T-cell (primary cell): ENCODE data around the gene ADGRG1. TPM values are rescaled to one million over a fixed set of nuclear protein-coding genes. Genes with fewer than 3 reads are reported as not detected.
"Not testable (repeated sequence)": the region's sequence is repeated elsewhere in the genome, so short reads cannot be mapped to it uniquely, and the experiment has no call there.

ENCODE experiments used
- ATAC-seq, 4 experiments: fragments of 200-7000 bp in 3 of 4; fragments of 150-1000 bp in 1 of 4; cut with Tn5 transposase; replicated peaks in 1 of 4; 1 replicate in 3 of 4; 2 replicates in 1 of 4; pipeline ENCODE4 v1.10.0; 2021; ENCODE audit warnings: moderate library complexity in 3 of 4, mild to moderate bottlenecking in 2 of 4, moderate number of reproducible peaks in 1 of 4
- CTCF ChIA-PET, 2 donors: fragments of 300-600 bp; sonication (Branson Sonifier 250); formaldehyde crosslinking; loops; one replicate each; lab custom pipeline; 2022; ENCODE audit warnings: antibody characterized with exemption in 2 of 2; lab: Charles Lee
- POLR2A ChIA-PET, 2 donors: fragments of 300-600 bp; sonication (Branson Sonifier 250); formaldehyde crosslinking; loops; one replicate each; lab custom pipeline; 2022; ENCODE audit warnings: antibody characterized with exemption in 2 of 2; lab: Charles Lee
- DNase-seq, 35 experiments: peaks; one replicate each; pipeline versions ENCODE4 v3.0.0 to v3.0.0-alpha.2; 2013 to 2023
- H3K27ac ChIP-seq: one replicate; pipeline ENCODE4 v1.5.1; 2013; ENCODE audit warnings: low read length
- H3K27me3 ChIP-seq, 2 experiments: replicated peaks in 1 of 2; 1 replicate in 1 of 2; 2 replicates in 1 of 2; pipeline versions ENCODE4 v1.6.1 to v1.7.0; 2013; ENCODE audit warnings: low read length in 1 of 2, mixed read lengths in 1 of 2; ENCODE audit not compliant: control insufficient read depth in 2 of 2, insufficient read depth in 2 of 2; ENCODE audit errors: extremely low read depth in 1 of 2
- H3K36me3 ChIP-seq, 2 donors: 1 replicate in 1 of 2; 2 replicates in 1 of 2; pipeline versions ENCODE4 v1.6.1 to v1.7.0; 2013; ENCODE audit warnings: low read length in 1 of 2; ENCODE audit not compliant: control insufficient read depth in 2 of 2, insufficient read depth in 1 of 2; ENCODE audit errors: extremely low read depth in 1 of 2
- H3K4me1 ChIP-seq, 2 experiments: 1 replicate in 1 of 2; 2 replicates in 1 of 2; pipeline versions ENCODE4 v1.6.1 to v1.7.0; 2013; ENCODE audit warnings: low read length in 2 of 2, mixed read lengths in 1 of 2; ENCODE audit not compliant: insufficient read depth in 2 of 2, control insufficient read depth in 1 of 2; ENCODE audit errors: extremely low read depth in 1 of 2
- H3K4me3 ChIP-seq, 2 donors: 1 replicate in 1 of 2; 2 replicates in 1 of 2; pipeline versions ENCODE4 v1.5.1 to v1.7.0; 2013; ENCODE audit warnings: mild to moderate bottlenecking in 2 of 2, low read length in 1 of 2, moderate library complexity in 1 of 2; ENCODE audit not compliant: control insufficient read depth in 1 of 2; ENCODE audit errors: extremely low read depth in 1 of 2
- H3K9me3 ChIP-seq: 2 replicates; pipeline ENCODE4 v1.7.0; 2013
- H3K27ac Mint-ChIP-seq, 2 donors: one replicate each; pipeline ENCODE4 v1.8.0; 2020 to 2021; ENCODE audit warnings: mild to moderate bottlenecking in 2 of 2, mixed read lengths in 2 of 2
- H3K27me3 Mint-ChIP-seq, 2 donors: one replicate each; pipeline ENCODE4 v1.8.0; 2021 to 2022; ENCODE audit warnings: mixed read lengths in 2 of 2
- H3K36me3 Mint-ChIP-seq: one replicate; pipeline ENCODE4 v1.8.0; 2021; ENCODE audit warnings: mixed read lengths
- H3K4me1 Mint-ChIP-seq, 3 donors: one replicate each; pipeline ENCODE4 v1.8.0; 2020 to 2022; ENCODE audit warnings: mixed read lengths in 3 of 3, mild to moderate bottlenecking in 1 of 3
- H3K4me3 Mint-ChIP-seq, 3 donors: one replicate each; pipeline ENCODE4 v1.8.0; 2020 to 2022; ENCODE audit warnings: mild to moderate bottlenecking in 3 of 3, mixed read lengths in 3 of 3, moderate library complexity in 3 of 3
- H3K9me3 Mint-ChIP-seq, 3 donors: one replicate each; pipeline ENCODE4 v1.8.0; 2020 to 2022; ENCODE audit warnings: mixed read lengths in 3 of 3
- WGBS: methylation state at CpG from one replicate; pipeline ENCODE4 v1.1.5; 2013; ENCODE audit warnings: missing lambda C conversion rate; ENCODE audit not compliant: insufficient coverage; 5-methylcytosine and 5-hydroxymethylcytosine counted together
- total RNA-seq, 35 experiments: library from RNA in 6 of 35; stranded (reverse) in 6 of 35; fragments of 120-200 nt in 1 of 35; gene quantifications; one replicate each; pipeline versions ENCODE4 v1.2.1 to v1.2.4 and lab custom pipeline; 2013 to 2026

The ADGRG1 gene
- total RNA-seq, 5 donors from 2014 or later (not counting 1 experiment from before 2014, with no cell fraction given): 7.8 to 91.7 (median 11.7) TPM

- ChIA-PET POLR2A (interaction anchor here in 1 of 2 donors (0.5 kb wide), 1 partner anchor 55 kb away, joined by 5 read pairs; no protein-coding TSS in a partner anchor), CTCF (no interaction called here)
- H3K27ac Mint-ChIP-seq: no peak overlapping the region
- Histone ChIP-seq H3K4me3 (no peak overlapping the region), H3K4me1 (no peaks in the 10 kb centered on the region), H3K36me3 (peaks cover 0 to 6% of the 10 kb centered on the region in 2 donors), H3K9me3 (no peaks in the 10 kb centered on the region), H3K27me3 (peaks cover 0 to 5% of the 10 kb centered on the region in 2 experiments), H3K27ac (no peak overlapping the region)
- no peaks in the 10 kb centered on the region for H3K9me3 Mint-ChIP-seq
- DNase-seq (peak in 22 of 35 experiments; percentile 12 to 73 (median 34)), ATAC-seq (no peak)
- H3K4me3 Mint-ChIP-seq: no peak overlapping the region
- H3K27me3 Mint-ChIP-seq: peaks cover 0 to 1% of the 10 kb centered on the region in 2 donors
- no peaks in the 10 kb centered on the region for H3K4me1 Mint-ChIP-seq
- H3K36me3 Mint-ChIP-seq: no peaks in the 10 kb centered on the region
- WGBS: 89% methylated on average over 9 of the region's 17 CpGs
Measured at GRCh38 chr16:57667526-57668262, 39.3 kb downstream of the ADGRG1 start.

GRCh38 chr16:57668263-57668571 is 39.8 kb downstream of the ADGRG1 start, which contains the start of gene ADGRG3:
Gene ADGRG3, plus strand, starts transcription at chr16:57668306. Its CDS starts 42 bp downstream, at chr16:57668348.
- H3K27ac Mint-ChIP-seq: no peak within 1 kb of the TSS
- H3K36me3 Mint-ChIP-seq: no peaks in the 10 kb centered on the region
- no peaks in the 10 kb centered on the region for H3K4me1 Mint-ChIP-seq
- ATAC-seq: no peak
- Histone ChIP-seq H3K4me1 (no peaks in the 10 kb centered on the region), H3K27me3 (peaks cover 0 to 8% of the 10 kb centered on the region in 2 experiments), H3K36me3 (peaks cover 0 to 3% of the 10 kb centered on the region in 2 donors), H3K27ac (no peak within 1 kb of the TSS), H3K9me3 (no peaks in the 10 kb centered on the region), H3K4me3 (no peak within 1 kb of the TSS)
- peaks cover under 1 to 1% of the 10 kb centered on the region in 2 donors for H3K27me3 Mint-ChIP-seq
- no peaks in the 10 kb centered on the region for H3K9me3 Mint-ChIP-seq
- WGBS: 80% methylated on average over 7 of the region's 11 CpGs
- ChIA-PET POLR2A (no interaction called here), CTCF (no interaction called here)
- no peak for DNase-seq
- H3K4me3 Mint-ChIP-seq: no peak within 1 kb of the TSS

GRCh38 chr16:57668630-57669475 is 40.4 kb downstream of the ADGRG1 start:
- Histone ChIP-seq H3K4me3 (no peak overlapping the region), H3K27me3 (peaks cover 0 to 9% of the 10 kb centered on the region in 2 experiments), H3K4me1 (no peaks in the 10 kb centered on the region), H3K9me3 (no peaks in the 10 kb centered on the region), H3K27ac (no peak overlapping the region), H3K36me3 (no peaks in the 10 kb centered on the region)
- Mint-ChIP-seq H3K4me3 (no peak overlapping the region), H3K9me3 (no peaks in the 10 kb centered on the region), H3K36me3 (no peaks in the 10 kb centered on the region), H3K27ac (no peak overlapping the region), H3K27me3 (peaks cover 1 to 7% of the 10 kb centered on the region in 2 donors), H3K4me1 (no peaks in the 10 kb centered on the region)
- ATAC-seq: no peak
- WGBS: 84% methylated on average over 16 of the region's 20 CpGs
- POLR2A ChIA-PET: no interaction called here
- CTCF ChIA-PET: no interaction called here
- no peak for DNase-seq

GRCh38 chr16:57669476-57670162 is 41.2 kb downstream of the ADGRG1 start:
- Histone ChIP-seq H3K27me3 (peaks cover 0 to 9% of the 10 kb centered on the region in 2 experiments), H3K9me3 (no peaks in the 10 kb centered on the region), H3K4me3 (no peak overlapping the region), H3K36me3 (no peaks in the 10 kb centered on the region), H3K27ac (no peak overlapping the region), H3K4me1 (no peaks in the 10 kb centered on the region)
- ChIA-PET CTCF (no interaction called here), POLR2A (interaction anchor here in 1 of 2 donors (0.5 kb wide), 1 partner anchor 21 kb away, joined by 3 read pairs; no protein-coding TSS in a partner anchor)
- Mint-ChIP-seq H3K4me1 (no peaks in the 10 kb centered on the region), H3K9me3 (no peaks in the 10 kb centered on the region), H3K4me3 (no peak overlapping the region), H3K36me3 (no peaks in the 10 kb centered on the region), H3K27ac (no peak overlapping the region), H3K27me3 (peaks cover 1 to 8% of the 10 kb centered on the region in 2 donors)
- WGBS: 82% methylated on average over 8 of the region's 12 CpGs
- no peak for ATAC-seq
- DNase-seq: peak in 1 of 35 experiments; percentile 14

- Mint-ChIP-seq H3K4me3 (no peak overlapping the region), H3K4me1 (no peaks in the 10 kb centered on the region), H3K27ac (no peak overlapping the region), H3K27me3 (peaks cover 1 to 8% of the 10 kb centered on the region in 2 donors), H3K36me3 (no peaks in the 10 kb centered on the region), H3K9me3 (no peaks in the 10 kb centered on the region)
- H3K4me1 ChIP-seq: no peaks in the 10 kb centered on the region
- H3K9me3 ChIP-seq: no peaks in the 10 kb centered on the region
- H3K27me3 ChIP-seq: peaks cover 0 to 9% of the 10 kb centered on the region in 2 experiments
- WGBS: 58% methylated on average over 4 of the region's 4 CpGs
- no peak overlapping the region for H3K4me3 ChIP-seq
- CTCF ChIA-PET: no interaction called here
- no peak overlapping the region for H3K27ac ChIP-seq
- DNase-seq (no peak), ATAC-seq (no peak)
- POLR2A ChIA-PET: no interaction called here
- H3K36me3 ChIP-seq: no peaks in the 10 kb centered on the region
Measured at GRCh38 chr16:57670196-57670595, 41.8 kb downstream of the ADGRG1 start.

GRCh38 chr16:57671451-57671850 is 43.0 kb downstream of the ADGRG1 start:
- H3K27me3 ChIP-seq, H3K4me3 ChIP-seq, H3K9me3 Mint-ChIP-seq, H3K36me3 ChIP-seq, H3K27ac Mint-ChIP-seq, H3K4me3 Mint-ChIP-seq, H3K4me1 ChIP-seq, H3K4me1 Mint-ChIP-seq, ATAC-seq, H3K36me3 Mint-ChIP-seq, H3K27me3 Mint-ChIP-seq, H3K27ac ChIP-seq, H3K9me3 ChIP-seq, DNase-seq: not testable (repeated sequence)
- CTCF ChIA-PET: interaction anchor here in 1 of 2 donors (0.6 kb wide), 1 partner anchor 363 kb away, joined by 3 read pairs; no protein-coding TSS in a partner anchor
- no CpG with 5 or more reads among the region's 7 CpGs for WGBS
- POLR2A ChIA-PET: interaction anchor here in 1 of 2 donors (0.6 kb wide), 1 partner anchor 868 kb away, joined by 4 read pairs; no protein-coding TSS in a partner anchor
